ENCODE results near the gene KCTD3. TPM values are rescaled to one million over a fixed set of nuclear protein-coding genes. Genes with fewer than 3 reads are reported as not detected.

Gene KCTD3
- total and polyA plus RNA-seq, 10 of the 15 experiments (the other 5 are each of a cell fraction or from before 2014, with no cell fraction given): 3.6 to 19.8 (median 10.7) TPM

DNA sequence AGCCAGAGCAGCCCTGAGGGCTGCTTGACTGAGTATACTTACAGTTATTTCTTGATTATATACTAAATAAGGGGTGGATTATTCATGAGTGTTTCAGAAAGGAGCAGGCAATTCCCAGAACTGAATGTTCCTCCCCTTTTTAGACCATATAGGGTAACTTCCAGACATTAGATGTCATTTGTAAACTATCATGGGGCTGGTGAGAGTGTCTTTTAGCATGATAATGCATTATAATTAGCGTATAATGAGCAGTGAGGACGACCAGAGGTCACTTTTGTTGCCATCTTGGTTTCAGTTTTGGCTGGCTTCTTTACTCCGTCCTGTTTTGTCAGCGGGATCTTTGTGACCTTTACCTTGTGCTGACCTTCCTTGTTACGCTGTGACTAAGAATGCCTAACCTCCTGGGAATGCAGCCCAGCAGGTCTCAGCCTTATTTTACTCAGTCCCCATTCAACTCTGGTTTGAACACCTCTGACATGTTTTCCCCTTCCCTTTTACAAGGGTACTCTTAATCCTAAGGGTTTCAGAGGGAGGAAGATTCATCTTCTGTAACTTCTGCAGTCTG, 16.2 kb downstream of the KCTD3 start (continued):
- TF ChIP-seq NFYA (IDR thresholded peaks at IDR 0.05; ENCODE audit: borderline replicate concordance, low read depth, low read length): no peak
- no peak for TF ChIP-seq BHLHE40 (IDR thresholded peaks at IDR 0.05; ENCODE audit: borderline replicate concordance in 1 of 2, low read depth in 2 of 2, low read length in 1 of 2)
- TF ChIP-seq, protein P1, sequence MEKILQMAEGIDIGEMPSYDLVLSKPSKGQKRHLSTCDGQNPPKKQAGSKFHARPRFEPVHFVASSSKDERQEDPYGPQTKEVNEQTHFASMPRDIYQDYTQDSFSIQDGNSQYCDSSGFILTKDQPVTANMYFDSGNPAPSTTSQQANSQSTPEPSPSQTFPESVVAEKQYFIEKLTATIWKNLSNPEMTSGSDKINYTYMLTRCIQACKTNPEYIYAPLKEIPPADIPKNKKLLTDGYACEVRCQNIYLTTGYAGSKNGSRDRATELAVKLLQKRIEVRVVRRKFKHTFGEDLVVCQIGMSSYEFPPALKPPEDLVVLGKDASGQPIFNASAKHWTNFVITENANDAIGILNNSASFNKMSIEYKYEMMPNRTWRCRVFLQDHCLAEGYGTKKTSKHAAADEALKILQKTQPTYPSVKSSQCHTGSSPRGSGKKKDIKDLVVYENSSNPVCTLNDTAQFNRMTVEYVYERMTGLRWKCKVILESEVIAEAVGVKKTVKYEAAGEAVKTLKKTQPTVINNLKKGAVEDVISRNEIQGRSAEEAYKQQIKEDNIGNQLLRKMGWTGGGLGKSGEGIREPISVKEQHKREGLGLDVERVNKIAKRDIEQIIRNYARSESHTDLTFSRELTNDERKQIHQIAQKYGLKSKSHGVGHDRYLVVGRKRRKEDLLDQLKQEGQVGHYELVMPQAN (conservative IDR thresholded peaks at IDR 0.05): no peak
- TF ChIP-seq BACH1 (IDR thresholded peaks at IDR 0.05; ENCODE audit: borderline replicate concordance): no peak
- TF ChIP-seq, protein P2, sequence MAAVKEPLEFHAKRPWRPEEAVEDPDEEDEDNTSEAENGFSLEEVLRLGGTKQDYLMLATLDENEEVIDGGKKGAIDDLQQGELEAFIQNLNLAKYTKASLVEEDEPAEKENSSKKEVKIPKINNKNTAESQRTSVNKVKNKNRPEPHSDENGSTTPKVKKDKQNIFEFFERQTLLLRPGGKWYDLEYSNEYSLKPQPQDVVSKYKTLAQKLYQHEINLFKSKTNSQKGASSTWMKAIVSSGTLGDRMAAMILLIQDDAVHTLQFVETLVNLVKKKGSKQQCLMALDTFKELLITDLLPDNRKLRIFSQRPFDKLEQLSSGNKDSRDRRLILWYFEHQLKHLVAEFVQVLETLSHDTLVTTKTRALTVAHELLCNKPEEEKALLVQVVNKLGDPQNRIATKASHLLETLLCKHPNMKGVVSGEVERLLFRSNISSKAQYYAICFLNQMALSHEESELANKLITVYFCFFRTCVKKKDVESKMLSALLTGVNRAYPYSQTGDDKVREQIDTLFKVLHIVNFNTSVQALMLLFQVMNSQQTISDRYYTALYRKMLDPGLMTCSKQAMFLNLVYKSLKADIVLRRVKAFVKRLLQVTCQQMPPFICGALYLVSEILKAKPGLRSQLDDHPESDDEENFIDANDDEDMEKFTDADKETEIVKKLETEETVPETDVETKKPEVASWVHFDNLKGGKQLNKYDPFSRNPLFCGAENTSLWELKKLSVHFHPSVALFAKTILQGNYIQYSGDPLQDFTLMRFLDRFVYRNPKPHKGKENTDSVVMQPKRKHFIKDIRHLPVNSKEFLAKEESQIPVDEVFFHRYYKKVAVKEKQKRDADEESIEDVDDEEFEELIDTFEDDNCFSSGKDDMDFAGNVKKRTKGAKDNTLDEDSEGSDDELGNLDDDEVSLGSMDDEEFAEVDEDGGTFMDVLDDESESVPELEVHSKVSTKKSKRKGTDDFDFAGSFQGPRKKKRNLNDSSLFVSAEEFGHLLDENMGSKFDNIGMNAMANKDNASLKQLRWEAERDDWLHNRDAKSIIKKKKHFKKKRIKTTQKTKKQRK (IDR thresholded peaks at IDR 0.05; ENCODE audit: low read depth, low read length): no peak
- TF ChIP-seq, protein P3, sequence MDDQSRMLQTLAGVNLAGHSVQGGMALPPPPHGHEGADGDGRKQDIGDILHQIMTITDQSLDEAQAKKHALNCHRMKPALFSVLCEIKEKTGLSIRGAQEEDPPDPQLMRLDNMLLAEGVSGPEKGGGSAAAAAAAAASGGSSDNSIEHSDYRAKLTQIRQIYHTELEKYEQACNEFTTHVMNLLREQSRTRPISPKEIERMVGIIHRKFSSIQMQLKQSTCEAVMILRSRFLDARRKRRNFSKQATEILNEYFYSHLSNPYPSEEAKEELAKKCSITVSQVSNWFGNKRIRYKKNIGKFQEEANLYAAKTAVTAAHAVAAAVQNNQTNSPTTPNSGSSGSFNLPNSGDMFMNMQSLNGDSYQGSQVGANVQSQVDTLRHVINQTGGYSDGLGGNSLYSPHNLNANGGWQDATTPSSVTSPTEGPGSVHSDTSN (IDR thresholded peaks at IDR 0.05; ENCODE audit: insufficient replicate concordance, low read depth, low read length): no peak
- no peak for TF ChIP-seq BMI1 (IDR thresholded peaks at IDR 0.05; ENCODE audit: borderline replicate concordance)
- no peak for TF ChIP-seq EZH2 (IDR thresholded peaks at IDR 0.05; ENCODE audit: borderline replicate concordance, control insufficient read depth, low read depth, low read length)
- TF ChIP-seq HDGF (IDR thresholded peaks at IDR 0.05): no peak
- TF ChIP-seq ZNF622 (IDR thresholded peaks at IDR 0.05): no peak
- no peak for TF ChIP-seq DPF2 (IDR thresholded peaks at IDR 0.05)
- no peak for TF ChIP-seq EP300 (IDR thresholded peaks at IDR 0.05; ENCODE audit: borderline replicate concordance in 1 of 2, control insufficient read depth in 1 of 2, low read depth in 2 of 2, low read length in 2 of 2)
- TF ChIP-seq RCOR1 (conservative IDR thresholded peaks at IDR 0.05; ENCODE audit: low read depth, low read length): no peak
- no peak for TF ChIP-seq MEF2A (IDR thresholded peaks at IDR 0.05; ENCODE audit: insufficient read depth, low read depth, low read length)
- no peak for TF ChIP-seq ZNF207 (IDR thresholded peaks at IDR 0.05; ENCODE audit: borderline replicate concordance)
- TF ChIP-seq FOS (IDR thresholded peaks at IDR 0.05; ENCODE audit: borderline replicate concordance, extremely low read depth, insufficient read length): no peak
- no peak for TF ChIP-seq STAT1 (conservative IDR thresholded peaks at IDR 0.05)
- no peak for TF ChIP-seq ATF7 (IDR thresholded peaks at IDR 0.05; ENCODE audit: low read depth)
- TF ChIP-seq MEF2B (IDR thresholded peaks at IDR 0.05; ENCODE audit: partially characterized antibody, poor library complexity, severe bottlenecking): peak; percentile 58
- no peak for TF ChIP-seq SMAD5 (IDR thresholded peaks at IDR 0.05; ENCODE audit: low read depth)
- TF ChIP-seq ESRRA (IDR thresholded peaks at IDR 0.05; ENCODE audit: low read length): peak; percentile 68; the same call in 1 of the 2 replicates
- TF ChIP-seq NR2C2 (IDR thresholded peaks at IDR 0.05; ENCODE audit: borderline replicate concordance, control insufficient read depth, insufficient read length, low read depth): no peak
- TF ChIP-seq ZNF274 (IDR thresholded peaks at IDR 0.05; ENCODE audit: insufficient read depth, insufficient read length): no peak
- TF ChIP-seq ZZZ3 (IDR thresholded peaks at IDR 0.05; ENCODE audit: control insufficient read depth, insufficient read length, low read depth): no peak
- TF ChIP-seq CHD2 (IDR thresholded peaks at IDR 0.05; ENCODE audit: borderline replicate concordance, low read depth, low read length): no peak
- TF ChIP-seq IKZF1 (conservative IDR thresholded peaks at IDR 0.05): peak; percentile 54; the same call in 1 of the 2 replicates
